ENCODE measurements around the gene SMURF2.
"Not testable (repeated sequence)": the region's sequence is repeated elsewhere in the genome, so short reads cannot be mapped to it uniquely, and the experiment has no call there.

The SMURF2 gene

GRCh38 chr17:64632606-64633005 lies 29.5 kb downstream of the SMURF2 start:
- no peak overlapping the region for H3K4me3 ChIP-seq (ENCODE audit: low read depth, low read length)

GRCh38 chr17:64632194-64632593 lies 29.9 kb downstream of the SMURF2 start:
- H3K4me3 ChIP-seq (ENCODE audit: low read depth, low read length) = no peak overlapping the region

GRCh38 chr17:64630309-64631223 lies 31.5 kb downstream of the SMURF2 start:
- no peak overlapping the region for H3K4me3 ChIP-seq (ENCODE audit: low read depth, low read length)

DNA sequence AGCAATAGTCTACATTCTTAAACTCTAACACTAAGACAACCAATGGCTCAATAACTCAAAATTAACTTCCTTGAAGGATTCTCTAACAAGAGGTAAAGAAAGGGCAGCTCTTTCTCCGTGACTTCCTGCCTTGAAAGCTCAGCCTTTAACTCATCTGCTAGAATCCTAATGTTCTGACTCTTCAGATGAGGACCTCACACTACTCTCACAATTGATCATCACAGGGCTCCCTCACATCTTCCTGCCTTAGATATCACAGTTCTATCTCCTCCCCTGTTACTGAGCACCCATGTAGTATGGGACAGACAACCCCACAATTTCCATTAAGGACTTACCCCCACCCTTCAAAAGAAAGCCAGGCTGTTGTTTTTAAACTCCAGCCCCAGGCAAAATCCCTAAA lies 33.5 kb downstream of the SMURF2 start:
- H3K4me3 ChIP-seq (ENCODE audit: low read depth, low read length) = no peak overlapping the region

GRCh38 chr17:64627797-64628196 lies 34.3 kb downstream of the SMURF2 start:
- H3K4me3 ChIP-seq (ENCODE audit: low read depth, low read length) = no peak overlapping the region

DNA sequence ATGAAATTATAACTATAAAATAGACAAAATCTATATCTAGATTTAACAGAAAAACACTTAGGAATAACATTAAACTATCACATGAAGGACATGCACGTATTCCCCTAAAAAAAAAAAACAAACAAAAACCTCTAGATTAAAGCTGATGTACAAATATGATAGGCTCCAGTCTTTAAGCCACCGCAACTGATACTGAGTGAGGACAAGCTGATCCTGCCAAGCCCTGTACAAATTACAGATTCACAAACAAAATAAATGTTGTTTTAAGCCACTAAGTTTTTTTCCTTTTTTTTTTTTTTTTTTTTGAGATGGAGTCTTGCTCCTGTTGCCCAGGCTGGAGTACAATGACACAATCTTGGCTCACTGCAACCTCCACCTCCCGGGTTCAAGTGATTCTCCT lies 35.3 kb downstream of the SMURF2 start:
- no peak overlapping the region for H3K4me3 ChIP-seq (ENCODE audit: low read depth, low read length)

DNA sequence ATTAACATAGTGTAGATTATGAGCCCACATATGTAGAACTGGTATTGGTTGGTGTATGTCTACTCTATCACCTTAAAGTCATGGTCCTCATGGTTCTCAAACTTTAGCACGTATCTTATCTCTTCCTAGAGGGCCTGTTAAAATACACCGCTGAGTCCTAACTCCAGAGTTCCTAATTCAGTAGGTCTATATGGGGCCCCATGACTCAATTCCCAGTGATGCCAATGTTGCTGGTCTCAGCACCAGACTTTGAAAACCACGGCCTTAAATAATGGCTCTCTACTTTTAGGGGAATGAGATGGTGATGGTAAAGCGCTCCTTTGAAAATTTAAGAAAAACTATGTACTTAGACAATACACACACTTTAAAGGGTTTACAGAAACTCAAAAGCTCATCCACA lies 36.6 kb downstream of the SMURF2 start:
- no peak overlapping the region for H3K4me3 ChIP-seq (ENCODE audit: low read depth, low read length)

GRCh38 chr17:64622931-64623654 lies 39.0 kb downstream of the SMURF2 start:
- no peak overlapping the region for H3K4me3 ChIP-seq (ENCODE audit: low read depth, low read length)

DNA sequence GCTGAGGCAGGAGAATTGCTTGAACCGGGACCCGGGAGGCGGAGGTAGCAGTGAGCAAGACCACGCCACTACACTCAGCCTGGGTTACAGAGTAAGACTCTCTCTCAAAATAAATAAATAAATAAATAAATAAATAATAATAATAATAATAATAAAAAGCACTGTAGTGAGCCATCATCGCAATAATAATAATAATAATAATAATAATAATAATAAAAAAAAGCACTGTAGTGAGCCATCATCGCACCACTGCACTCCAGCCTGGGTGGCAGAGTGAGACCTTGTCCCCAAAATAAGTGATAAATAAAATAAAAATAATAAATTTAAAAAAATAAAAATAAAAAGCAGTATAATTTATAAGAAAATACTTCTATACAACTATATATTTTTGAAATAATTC lies 40.3 kb downstream of the SMURF2 start:
- no peak overlapping the region for H3K4me3 ChIP-seq (ENCODE audit: low read depth, low read length)

DNA sequence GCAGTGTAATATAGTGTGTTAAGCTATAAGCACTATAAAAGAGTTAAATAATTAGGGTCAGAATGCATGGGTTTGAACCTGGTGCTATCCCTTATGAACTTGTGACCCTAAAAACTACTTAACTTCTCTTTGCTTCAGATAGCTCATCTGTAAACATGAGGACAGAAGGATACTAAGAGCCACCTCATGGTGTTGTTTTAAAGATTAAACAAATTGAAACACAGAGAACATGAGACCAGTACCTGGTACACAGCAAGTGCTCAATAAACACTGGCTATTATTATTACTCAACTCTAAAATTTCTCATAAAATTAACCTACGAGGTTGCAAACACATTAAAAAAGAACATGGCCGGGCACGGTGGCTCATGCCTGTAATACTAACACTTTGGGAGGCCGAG lies 43.3 kb downstream of the SMURF2 start:
- no peak overlapping the region for H3K4me3 ChIP-seq (ENCODE audit: low read depth, low read length)

DNA sequence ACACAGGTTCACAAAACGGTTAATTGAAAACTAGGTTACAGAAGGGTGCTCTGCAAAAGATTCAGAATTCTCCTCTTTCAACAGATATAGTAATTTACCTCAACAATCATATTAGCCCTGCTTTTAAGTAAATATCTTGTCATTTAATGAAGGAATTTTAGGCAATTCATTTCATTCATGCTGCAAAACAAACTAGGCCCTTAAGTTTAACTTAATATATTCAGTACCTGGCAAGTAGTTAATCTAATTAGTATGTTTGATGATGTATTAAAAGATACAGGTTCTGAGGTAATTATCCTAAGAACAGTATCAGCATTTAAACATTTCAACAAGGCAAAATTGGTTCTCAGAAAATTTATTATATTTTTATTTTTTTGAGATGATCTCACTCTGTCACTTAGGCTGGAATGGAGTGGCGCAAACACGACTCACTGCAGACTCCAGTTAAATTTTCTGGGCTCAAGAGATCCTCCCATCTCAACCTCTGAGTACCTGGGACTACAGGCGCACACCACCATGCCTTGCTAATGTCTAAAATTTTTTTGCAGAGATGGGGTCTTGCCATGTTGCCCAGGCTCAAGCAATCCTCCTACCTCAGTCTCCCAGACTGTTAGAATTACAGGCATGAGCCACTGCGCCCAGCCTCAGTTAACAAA lies 44.9 kb downstream of the SMURF2 start:
- no peak overlapping the region for H3K4me3 ChIP-seq (ENCODE audit: low read depth, low read length)

GRCh38 chr17:64615028-64615677 lies 47.0 kb downstream of the SMURF2 start:
- no peak overlapping the region for H3K4me3 ChIP-seq (ENCODE audit: low read depth, low read length)

GRCh38 chr17:64614266-64615027 lies 47.7 kb downstream of the SMURF2 start:
- no peak overlapping the region for H3K4me3 ChIP-seq (ENCODE audit: low read depth, low read length)

- no peak overlapping the region for H3K4me3 ChIP-seq (ENCODE audit: low read depth, low read length)
Measured at GRCh38 chr17:64611369-64611768, 50.7 kb downstream of the SMURF2 start.

DNA sequence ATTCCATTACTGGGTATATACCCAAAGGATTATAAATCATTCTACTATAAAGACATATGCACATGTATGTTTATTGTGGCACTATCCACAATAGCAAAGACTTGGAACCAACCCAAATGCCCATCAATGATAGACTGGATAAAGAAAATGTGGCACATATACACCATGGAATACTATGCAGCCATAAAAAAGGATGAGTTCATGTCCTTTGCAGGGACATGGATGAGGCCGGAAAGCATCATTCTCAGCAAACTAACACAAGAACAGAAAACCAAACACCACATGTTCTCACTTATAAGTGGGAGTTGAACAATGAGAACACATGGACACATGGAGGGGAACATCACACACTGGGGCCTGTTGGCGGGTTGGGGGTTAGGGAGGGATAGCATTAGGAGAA lies 51.9 kb downstream of the SMURF2 start:
- H3K4me3 ChIP-seq (ENCODE audit: low read depth, low read length) = not testable (repeated sequence)

- H3K4me3 ChIP-seq (ENCODE audit: low read depth, low read length) = no peak overlapping the region
Measured at GRCh38 chr17:64608571-64608981, 53.5 kb downstream of the SMURF2 start.

DNA sequence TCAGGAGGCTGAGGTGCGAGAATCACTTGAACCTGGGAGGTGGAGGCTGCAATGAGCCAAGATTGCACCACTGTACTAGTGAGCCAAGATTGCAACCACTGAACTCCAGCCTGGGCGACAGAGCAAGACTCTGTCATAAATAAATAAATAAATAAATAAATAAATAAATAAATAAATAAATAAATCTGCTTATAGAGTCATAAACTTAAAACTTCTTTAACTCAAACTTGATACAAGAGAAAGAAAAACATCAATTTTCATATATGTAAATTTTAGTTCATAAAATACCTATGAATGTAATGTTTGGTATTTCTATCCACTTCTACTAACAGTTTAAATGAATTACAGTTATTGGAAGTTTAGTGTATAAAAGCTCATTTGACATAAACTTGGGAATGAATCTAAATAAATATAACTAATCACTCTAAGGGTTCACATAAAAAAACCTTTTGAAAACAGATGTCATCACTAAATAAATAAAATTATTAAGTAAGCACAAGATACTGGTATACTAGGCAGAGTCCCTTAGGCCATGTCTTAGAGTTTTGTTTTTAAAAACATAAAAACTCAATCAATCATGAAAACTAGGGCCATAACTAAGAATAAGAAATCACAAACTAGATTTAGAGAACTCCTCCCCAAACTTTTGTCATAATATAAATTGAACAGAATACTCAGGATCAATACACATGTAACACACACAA lies 54.1 kb downstream of the SMURF2 start:
- H3K4me3 ChIP-seq (ENCODE audit: low read depth, low read length) = no peak overlapping the region

- H3K4me3 ChIP-seq (ENCODE audit: low read depth, low read length) = not testable (repeated sequence)
Measured at GRCh38 chr17:64604532-64604931, 57.6 kb downstream of the SMURF2 start.

GRCh38 chr17:64603987-64604386 lies 58.1 kb downstream of the SMURF2 start:
- no peak overlapping the region for H3K4me3 ChIP-seq (ENCODE audit: low read depth, low read length)

DNA sequence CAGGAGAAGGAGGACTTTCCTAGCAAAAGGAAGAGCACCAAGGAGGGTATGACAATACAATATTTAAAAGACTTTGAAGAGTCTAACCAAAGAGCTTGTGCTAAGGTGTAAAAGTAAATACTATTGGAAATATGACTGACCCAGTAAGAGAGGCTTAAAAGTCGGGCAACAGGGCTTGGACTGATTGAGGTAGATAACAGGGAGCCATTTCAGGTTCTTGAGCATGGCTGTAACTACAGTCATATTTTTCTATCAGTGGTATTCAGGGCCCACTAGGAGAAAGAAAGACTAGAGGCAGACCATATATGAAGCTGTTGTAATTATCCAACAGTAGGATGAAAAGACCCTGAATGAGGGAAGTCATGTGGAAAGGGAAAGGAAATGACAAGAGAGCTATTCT lies 62.3 kb downstream of the SMURF2 start:
- H3K4me3 ChIP-seq (ENCODE audit: low read depth, low read length) = no peak overlapping the region
